Motor neuron (in vitro differentiated cells): ENCODE results near the gene PAXIP1. TPM values are rescaled to one million over a fixed set of nuclear protein-coding genes. Genes with fewer than 3 reads are reported as not detected.
A peak's percentile ranks its signal among the peaks of the same experiment; 100 is the strongest.

Source experiments
- ATAC-seq, 8 experiments: fragments of 200-7000 bp; cut with Tn5 transposase; replicated peaks in 6 of 8; 2 replicates each; pipeline ENCODE4 v1.8.0; 2021; ENCODE audit warnings: mild to moderate bottlenecking in 8 of 8, moderate library complexity in 8 of 8
- H3K27ac ChIP-seq, 2 donors: fragments of 250-450 bp; sonication (Bioruptor Pico); 2 replicates each; pipeline ENCODE4 v1.9.0; 2021; ENCODE audit warnings: antibody characterized with exemption in 2 of 2, mild to moderate bottlenecking in 2 of 2, moderate library complexity in 1 of 2
- H3K4me1 ChIP-seq, 2 donors: fragments of 250-450 bp; sonication (Bioruptor Pico); replicated peaks in 1 of 2; 2 replicates each; pipeline ENCODE4 v1.6.1; 2021; ENCODE audit warnings: antibody characterized with exemption in 2 of 2, mild to moderate bottlenecking in 2 of 2, moderate library complexity in 1 of 2
- H3K4me3 ChIP-seq, 5 donors: fragments of 250-450 bp; sonication (Bioruptor Pico); 2 replicates each; pipeline ENCODE4 v1.9.0; 2021; ENCODE audit warnings: antibody characterized with exemption in 5 of 5, mild to moderate bottlenecking in 5 of 5, moderate library complexity in 4 of 5
- WGBS, 10 experiments: fragments of 450-650 bp; shearing (Covaris generic); methylation state at CpG; one replicate each; pipeline ENCODE4 v1.0.0; 2022; 5-methylcytosine and 5-hydroxymethylcytosine counted together
- in situ Hi-C, 9 experiments: fragments of 400-800 bp; cut with MboI; loops; one replicate each; pipeline ENCODE4 v1.15.0; 2021; ENCODE audit warnings: low sequenced_read_pairs in 9 of 9, low pct_unique_long_range_greater_than_20kb in 2 of 9; ENCODE audit not compliant: unreplicated experiment in 9 of 9
- total RNA-seq, 8 experiments: library from RNA; unstranded; fragments of 300-600 nt; gene quantifications; 2 replicates each; pipeline versions ENCODE4 v1.2.3 to v1.2.4, GENCODE V29; 2022

The PAXIP1 gene
- total RNA-seq, 8 experiments from 2014 or later = 4.9 to 30.6 (median 8.7) TPM

- in situ Hi-C loops = loop anchor here in 4 of 9 experiments (25.0 kb wide), 3 partner anchors 274 to 449 kb away; no protein-coding TSS in a partner anchor
- H3K4me1 ChIP-seq = no peaks in the 10 kb centered on the region
- WGBS, 10 experiments = 0 to 92% (median 7%) methylated on average over 2 to 9 of the region's 43 CpGs; no CpG with 5 or more reads in 4 of the 10 experiments
- peak; percentile 97 to 100 (median 99) for ATAC-seq
- H3K27ac ChIP-seq = no peak overlapping the region
- no peak overlapping the region for H3K4me3 ChIP-seq
Measured at GRCh38 chr7:154913638-154914307, 89.2 kb downstream of the PAXIP1 start.

GRCh38 chr7:154912871-154913637 is 89.9 kb downstream of the PAXIP1 start:
- in situ Hi-C loops = loop anchor here in 4 of 9 experiments (25.0 kb wide), 3 partner anchors 274 to 449 kb away; no protein-coding TSS in a partner anchor
- H3K4me1 ChIP-seq = no peaks in the 10 kb centered on the region
- no peak overlapping the region for H3K27ac ChIP-seq
- WGBS, 10 experiments = 6 to 85% (median 71%) methylated on average over 7 to 18 of the region's 22 CpGs; no CpG with 5 or more reads in 4 of the 10 experiments
- no peak overlapping the region for H3K4me3 ChIP-seq
- ATAC-seq = no peak

- in situ Hi-C loops = loop anchor here in 4 of 9 experiments (25.0 kb wide), 3 partner anchors 275 to 450 kb away; no protein-coding TSS in a partner anchor
- Histone ChIP-seq H3K4me3 (no peak overlapping the region), H3K27ac (no peak overlapping the region), H3K4me1 (no peaks in the 10 kb centered on the region)
- no peak for ATAC-seq
- WGBS, 10 experiments = 10 to 100% (median 66%) methylated on average over 1 to 5 of the region's 6 CpGs; no CpG with 5 or more reads in 2 of the 10 experiments
Measured at GRCh38 chr7:154911862-154912455, 91.0 kb downstream of the PAXIP1 start.

- in situ Hi-C loops = loop anchor here in 4 of 9 experiments (25.0 kb wide), 3 partner anchors 276 to 451 kb away; no protein-coding TSS in a partner anchor
- WGBS, 10 experiments = 7 to 100% (median 70%) methylated on average over 1 to 2 of the region's 2 CpGs; no CpG with 5 or more reads in 6 of the 10 experiments
- ATAC-seq = no peak
Measured at GRCh38 chr7:154911411-154911810, 91.5 kb downstream of the PAXIP1 start.

GRCh38 chr7:154910977-154911376 is 91.9 kb downstream of the PAXIP1 start:
- in situ Hi-C loops = loop anchor here in 4 of 9 experiments (25.0 kb wide), 3 partner anchors 276 to 451 kb away; no protein-coding TSS in a partner anchor
- H3K27ac ChIP-seq = no peak overlapping the region
- H3K4me3 ChIP-seq = no peak overlapping the region
- H3K4me1 ChIP-seq = no peaks in the 10 kb centered on the region
- no peak for ATAC-seq
- 20 to 100% (median 73%) methylated on average over 1 to 4 of the region's 4 CpGs; no CpG with 5 or more reads in 2 of the 10 experiments for WGBS, 10 experiments

More at GRCh38 chr7:154911411-154911810, 91.5 kb downstream of the PAXIP1 start:
- H3K4me3 ChIP-seq = no peak overlapping the region
- no peaks in the 10 kb centered on the region for H3K4me1 ChIP-seq
- no peak overlapping the region for H3K27ac ChIP-seq

GRCh38 chr7:154910125-154910524 is 92.8 kb downstream of the PAXIP1 start:
- in situ Hi-C loops = loop anchor here in 4 of 9 experiments (25.0 kb wide), 3 partner anchors 277 to 452 kb away; no protein-coding TSS in a partner anchor
- no peak for ATAC-seq
- H3K4me1 ChIP-seq = no peaks in the 10 kb centered on the region
- WGBS, 10 experiments = 0 to 63% methylated on average over 1 to 3 of the region's 4 CpGs; no CpG with 5 or more reads in 8 of the 10 experiments
- H3K27ac ChIP-seq = no peak overlapping the region
- no peak overlapping the region for H3K4me3 ChIP-seq

- H3K4me3 ChIP-seq = no peak overlapping the region
- H3K27ac ChIP-seq = no peak overlapping the region
- in situ Hi-C loops = loop anchor here in 4 of 9 experiments (25.0 kb wide), 3 partner anchors 278 to 453 kb away; no protein-coding TSS in a partner anchor
- no peak for ATAC-seq
- 0 to 86% (median 64%) methylated on average over 1 to 12 of the region's 26 CpGs; no CpG with 5 or more reads in 4 of the 10 experiments for WGBS, 10 experiments
- H3K4me1 ChIP-seq = no peaks in the 10 kb centered on the region
Measured at GRCh38 chr7:154909241-154910105, 93.5 kb downstream of the PAXIP1 start.

- in situ Hi-C loops = loop anchor here in 4 of 9 experiments (25.0 kb wide), 3 partner anchors 279 to 454 kb away; no protein-coding TSS in a partner anchor
- H3K27ac ChIP-seq = no peak overlapping the region
- no peak overlapping the region for H3K4me3 ChIP-seq
- peak in 3 of 8 experiments; percentile 14 to 72 (median 20) for ATAC-seq
- 20 to 95% (median 79%) methylated on average over 1 to 13 of the region's 21 CpGs; no CpG with 5 or more reads in 1 of the 10 experiments for WGBS, 10 experiments
- H3K4me1 ChIP-seq = no peaks in the 10 kb centered on the region
Measured at GRCh38 chr7:154907651-154908620, 95.0 kb downstream of the PAXIP1 start.

- Histone ChIP-seq H3K4me3 (no peak overlapping the region), H3K4me1 (no peaks in the 10 kb centered on the region), H3K27ac (no peak overlapping the region)
- in situ Hi-C loops = loop anchor here in 4 of 9 experiments (25.0 kb wide), 3 partner anchors 280 to 455 kb away; no protein-coding TSS in a partner anchor
- 50 to 90% (median 80%) methylated on average over 1 to 2 of the region's 41 CpGs; no CpG with 5 or more reads in 7 of the 10 experiments for WGBS, 10 experiments
- ATAC-seq = no peak
Measured at GRCh38 chr7:154906736-154907355, 96.1 kb downstream of the PAXIP1 start.

- ATAC-seq = no peak
- H3K4me3 ChIP-seq = no peak overlapping the region
- in situ Hi-C loops = loop anchor here in 4 of 9 experiments (25.0 kb wide), 3 partner anchors 281 to 456 kb away; no protein-coding TSS in a partner anchor
- WGBS, 10 experiments = 20 to 100% (median 89%) methylated on average over 1 to 4 of the region's 7 CpGs; no CpG with 5 or more reads in 6 of the 10 experiments
- no peak overlapping the region for H3K27ac ChIP-seq
- H3K4me1 ChIP-seq = no peaks in the 10 kb centered on the region
Measured at GRCh38 chr7:154906201-154906600, 96.7 kb downstream of the PAXIP1 start.
